Neural cell (in vitro differentiated cells): ENCODE measurements around the gene DYNLL1. TPM values are rescaled to one million over a fixed set of nuclear protein-coding genes. Genes with fewer than 3 reads are reported as not detected.

Experiments
- H2AFZ ChIP-seq: fragments of 200-600, 300-800 bp; sonication (generic), shearing (Covaris generic); 2 replicates; pipeline ENCODE4 v1.6.0; 2014; ENCODE audit warnings: low read depth, mild to moderate bottlenecking, antibody characterized with exemption, low read length, moderate library complexity
- H3F3A ChIP-seq: fragments of 200-600 bp; shearing (Covaris generic); 2 replicates; pipeline ENCODE4 v1.6.1; 2016; ENCODE audit warnings: mild to moderate bottlenecking, moderate library complexity, mixed read lengths, antibody characterized with exemption, low read length; ENCODE audit not compliant: insufficient read depth, poor library complexity, severe bottlenecking
- H3K27ac ChIP-seq: fragments of 200-600, 300-800 bp; sonication (generic), shearing (Covaris generic); 2 replicates; pipeline ENCODE4 v1.5.1; 2014; ENCODE audit warnings: mild to moderate bottlenecking, low read length, moderate library complexity
- H3K27me3 ChIP-seq: fragments of 300-800, 200-600 bp; sonication (generic), shearing (Covaris generic); 2 replicates; pipeline ENCODE4 v1.6.0; 2014; ENCODE audit warnings: mild to moderate bottlenecking, low read depth, low read length, moderate library complexity; ENCODE audit not compliant: insufficient read depth
- H3K36me3 ChIP-seq: fragments of 300-800, 200-600 bp; sonication (generic), shearing (Covaris generic); 2 replicates; pipeline ENCODE4 v1.5.1; 2014; ENCODE audit warnings: mild to moderate bottlenecking, antibody characterized with exemption, low read length, moderate library complexity; ENCODE audit not compliant: insufficient read depth
- H3K4me2 ChIP-seq: fragments of 300-800, 200-600 bp; sonication (generic), shearing (Covaris generic); 2 replicates; pipeline ENCODE4 v1.6.0; 2014; ENCODE audit warnings: mild to moderate bottlenecking, low read length
- H3K4me3 ChIP-seq: fragments of 300-800, 200-600 bp; sonication (generic), shearing (Covaris generic); 2 replicates; pipeline ENCODE4 v1.5.1; 2014; ENCODE audit warnings: mild to moderate bottlenecking, low read length, moderate library complexity
- H3K79me2 ChIP-seq: fragments of 200-600 bp; shearing (Covaris generic); replicated peaks from 2 replicates; pipeline ENCODE4 v1.6.0; 2014; ENCODE audit warnings: mild to moderate bottlenecking, low read length, moderate library complexity; ENCODE audit not compliant: insufficient read depth
- H3K9ac ChIP-seq: fragments of 300-800, 200-600 bp; sonication (generic), shearing (Covaris generic); 2 replicates; pipeline ENCODE4 v1.6.1; 2016; ENCODE audit warnings: mild to moderate bottlenecking, low read length, mixed read lengths
- H3K9me2 ChIP-seq: fragments of 200-600 bp; shearing (Covaris generic); 2 replicates; pipeline ENCODE4 v1.6.1; 2016; ENCODE audit warnings: mild to moderate bottlenecking, low read length, mixed read lengths; ENCODE audit not compliant: insufficient read depth
- H3K9me3 ChIP-seq: fragments of 200-600, 300-800 bp; sonication (generic), shearing (Covaris generic); 2 replicates; pipeline ENCODE4 v1.6.1; 2016; ENCODE audit warnings: mild to moderate bottlenecking, mixed run types, low read length, moderate library complexity, mixed read lengths
- H4K20me1 ChIP-seq: fragments of 200-600 bp; shearing (Covaris generic); 2 replicates; pipeline ENCODE4 v1.6.1; 2016; ENCODE audit warnings: mild to moderate bottlenecking, mixed run types; ENCODE audit not compliant: insufficient read depth
- EP300 ChIP-seq: fragments of 450-650 bp; conservative IDR thresholded peaks from 2 replicates; pipeline ENCODE4 v1.6.1; 2014; ENCODE audit warnings: antibody characterized with exemption, mild to moderate bottlenecking, moderate library complexity; ENCODE audit not compliant: poor library complexity, severe bottlenecking
- EZH2 ChIP-seq: fragments of 200-600, 300-800 bp; shearing (Covaris generic), sonication (generic); IDR thresholded peaks from 2 replicates; pipeline ENCODE4 v1.6.1; 2014; ENCODE audit warnings: antibody characterized with exemption, low read length, borderline replicate concordance, mild to moderate bottlenecking; ENCODE audit not compliant: insufficient read depth, poor library complexity, severe bottlenecking
- MXI1 ChIP-seq: fragments of 450-650 bp; conservative IDR thresholded peaks from 2 replicates; pipeline ENCODE4 v1.6.1; 2014; ENCODE audit warnings: antibody characterized with exemption, mild to moderate bottlenecking; ENCODE audit not compliant: poor library complexity, severe bottlenecking
- POLR2AphosphoS5 ChIP-seq: IDR thresholded peaks from 2 replicates; pipeline ENCODE4 v1.6.1; 2012
- RAD21 ChIP-seq: fragments of 450-650 bp; conservative IDR thresholded peaks from 2 replicates; pipeline ENCODE4 v1.6.1; 2014; ENCODE audit warnings: antibody characterized with exemption, mild to moderate bottlenecking, moderate library complexity
- SMC3 ChIP-seq: fragments of 450-650 bp; conservative IDR thresholded peaks from 2 replicates; pipeline ENCODE4 v1.6.1; 2014; ENCODE audit warnings: antibody characterized with exemption, mild to moderate bottlenecking, moderate library complexity; ENCODE audit not compliant: poor library complexity
- TAF1 ChIP-seq: IDR thresholded peaks from 2 replicates; pipeline ENCODE4 v1.6.1; 2012; ENCODE audit warnings: low read depth
- polyA plus RNA-seq: library from polyadenylated mRNA; depleted of rRNA; stranded (reverse); fragments of >200 nt; gene quantifications from 2 replicates; pipeline ENCODE4 v1.2.3, GENCODE V29; 2014
- TF ChIP-seq, protein P1 (sequence below): fragments of 450-650 bp; IDR thresholded peaks from 2 replicates; pipeline ENCODE4 v1.5.1; 2014; ENCODE audit warnings: antibody characterized with exemption, mild to moderate bottlenecking, moderate library complexity; ENCODE audit not compliant: poor library complexity, severe bottlenecking
- TF ChIP-seq, protein P2 (sequence below): IDR thresholded peaks from 2 replicates; pipeline ENCODE4 v1.6.1; 2012; ENCODE audit warnings: borderline replicate concordance

The DYNLL1 gene
- polyA plus RNA-seq, 1 donor from 2014 or later = 466 TPM

DNA sequence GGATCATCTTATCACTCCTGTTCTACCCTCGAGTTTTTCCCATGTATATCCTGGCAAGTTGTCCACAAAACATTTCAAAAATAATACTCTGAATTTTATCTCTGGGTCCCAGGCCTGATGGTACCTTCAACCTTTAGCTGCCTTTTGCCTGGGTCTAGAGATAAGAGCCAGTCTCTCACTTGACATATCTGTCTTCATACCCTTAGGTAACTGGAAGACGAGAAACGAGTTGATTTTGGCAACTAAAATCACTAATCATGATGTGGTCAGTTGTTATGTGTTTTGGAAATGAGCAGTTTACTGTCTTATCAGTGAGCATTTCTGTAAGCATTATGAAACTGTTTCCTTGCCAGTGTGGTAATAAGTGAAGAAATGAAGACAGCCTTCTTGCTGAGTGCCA lies 44.5 kb downstream of the DYNLL1 start:
- H3K9me3 ChIP-seq = no peaks in the 10 kb centered on the region
- no peaks in the 10 kb centered on the region for H3F3A ChIP-seq
- no peaks in the 10 kb centered on the region for H3K27me3 ChIP-seq
- H4K20me1 ChIP-seq = peaks cover 16% of the 10 kb centered on the region
- no peak overlapping the region for H3K4me2 ChIP-seq
- no peaks in the 10 kb centered on the region for H3K36me3 ChIP-seq
- H3K4me3 ChIP-seq = no peak overlapping the region
- no peak overlapping the region for H3K9ac ChIP-seq
- no peak overlapping the region for H2AFZ ChIP-seq
- TF ChIP-seq MXI1 (no peak), EZH2 (no peak), RAD21 (no peak), POLR2AphosphoS5 (no peak), EP300 (no peak), TAF1 (no peak), SMC3 (no peak)
- TF ChIP-seq, protein P1, sequence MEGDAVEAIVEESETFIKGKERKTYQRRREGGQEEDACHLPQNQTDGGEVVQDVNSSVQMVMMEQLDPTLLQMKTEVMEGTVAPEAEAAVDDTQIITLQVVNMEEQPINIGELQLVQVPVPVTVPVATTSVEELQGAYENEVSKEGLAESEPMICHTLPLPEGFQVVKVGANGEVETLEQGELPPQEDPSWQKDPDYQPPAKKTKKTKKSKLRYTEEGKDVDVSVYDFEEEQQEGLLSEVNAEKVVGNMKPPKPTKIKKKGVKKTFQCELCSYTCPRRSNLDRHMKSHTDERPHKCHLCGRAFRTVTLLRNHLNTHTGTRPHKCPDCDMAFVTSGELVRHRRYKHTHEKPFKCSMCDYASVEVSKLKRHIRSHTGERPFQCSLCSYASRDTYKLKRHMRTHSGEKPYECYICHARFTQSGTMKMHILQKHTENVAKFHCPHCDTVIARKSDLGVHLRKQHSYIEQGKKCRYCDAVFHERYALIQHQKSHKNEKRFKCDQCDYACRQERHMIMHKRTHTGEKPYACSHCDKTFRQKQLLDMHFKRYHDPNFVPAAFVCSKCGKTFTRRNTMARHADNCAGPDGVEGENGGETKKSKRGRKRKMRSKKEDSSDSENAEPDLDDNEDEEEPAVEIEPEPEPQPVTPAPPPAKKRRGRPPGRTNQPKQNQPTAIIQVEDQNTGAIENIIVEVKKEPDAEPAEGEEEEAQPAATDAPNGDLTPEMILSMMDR = no peak
- TF ChIP-seq, protein P2, sequence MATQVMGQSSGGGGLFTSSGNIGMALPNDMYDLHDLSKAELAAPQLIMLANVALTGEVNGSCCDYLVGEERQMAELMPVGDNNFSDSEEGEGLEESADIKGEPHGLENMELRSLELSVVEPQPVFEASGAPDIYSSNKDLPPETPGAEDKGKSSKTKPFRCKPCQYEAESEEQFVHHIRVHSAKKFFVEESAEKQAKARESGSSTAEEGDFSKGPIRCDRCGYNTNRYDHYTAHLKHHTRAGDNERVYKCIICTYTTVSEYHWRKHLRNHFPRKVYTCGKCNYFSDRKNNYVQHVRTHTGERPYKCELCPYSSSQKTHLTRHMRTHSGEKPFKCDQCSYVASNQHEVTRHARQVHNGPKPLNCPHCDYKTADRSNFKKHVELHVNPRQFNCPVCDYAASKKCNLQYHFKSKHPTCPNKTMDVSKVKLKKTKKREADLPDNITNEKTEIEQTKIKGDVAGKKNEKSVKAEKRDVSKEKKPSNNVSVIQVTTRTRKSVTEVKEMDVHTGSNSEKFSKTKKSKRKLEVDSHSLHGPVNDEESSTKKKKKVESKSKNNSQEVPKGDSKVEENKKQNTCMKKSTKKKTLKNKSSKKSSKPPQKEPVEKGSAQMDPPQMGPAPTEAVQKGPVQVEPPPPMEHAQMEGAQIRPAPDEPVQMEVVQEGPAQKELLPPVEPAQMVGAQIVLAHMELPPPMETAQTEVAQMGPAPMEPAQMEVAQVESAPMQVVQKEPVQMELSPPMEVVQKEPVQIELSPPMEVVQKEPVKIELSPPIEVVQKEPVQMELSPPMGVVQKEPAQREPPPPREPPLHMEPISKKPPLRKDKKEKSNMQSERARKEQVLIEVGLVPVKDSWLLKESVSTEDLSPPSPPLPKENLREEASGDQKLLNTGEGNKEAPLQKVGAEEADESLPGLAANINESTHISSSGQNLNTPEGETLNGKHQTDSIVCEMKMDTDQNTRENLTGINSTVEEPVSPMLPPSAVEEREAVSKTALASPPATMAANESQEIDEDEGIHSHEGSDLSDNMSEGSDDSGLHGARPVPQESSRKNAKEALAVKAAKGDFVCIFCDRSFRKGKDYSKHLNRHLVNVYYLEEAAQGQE = no peak
- no peaks in the 10 kb centered on the region for H3K9me2 ChIP-seq
- no peak overlapping the region for H3K27ac ChIP-seq
- H3K79me2 ChIP-seq = peaks cover 84% of the 10 kb centered on the region

DNA sequence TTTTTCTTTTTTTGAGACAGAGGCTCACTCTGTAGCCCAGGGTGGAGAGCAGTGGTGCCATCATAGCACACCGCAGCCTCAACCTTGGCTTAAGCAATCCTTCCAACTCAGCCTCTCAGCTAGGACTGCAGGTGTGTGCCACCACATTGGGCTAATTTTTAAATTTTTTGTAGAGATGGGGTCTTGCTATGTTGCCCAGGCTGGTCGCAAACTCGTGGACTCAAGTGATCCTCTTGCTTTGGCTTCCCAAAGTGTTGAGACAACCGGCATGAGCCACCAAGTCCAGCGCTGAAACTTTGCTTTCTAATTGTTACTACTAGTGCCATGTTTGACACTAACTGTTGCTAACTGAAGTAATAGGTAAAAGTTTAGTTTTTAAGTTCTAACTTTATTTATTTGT lies 46.3 kb downstream of the DYNLL1 start:
- H3K9ac ChIP-seq = no peak overlapping the region
- peaks cover 72% of the 10 kb centered on the region for H3K79me2 ChIP-seq
- no peak overlapping the region for H3K27ac ChIP-seq
- no peaks in the 10 kb centered on the region for H3K9me3 ChIP-seq
- H3F3A ChIP-seq = no peaks in the 10 kb centered on the region
- no peak overlapping the region for H3K4me3 ChIP-seq
- H3K36me3 ChIP-seq = no peaks in the 10 kb centered on the region
- peaks cover 14% of the 10 kb centered on the region for H4K20me1 ChIP-seq
- H3K27me3 ChIP-seq = no peaks in the 10 kb centered on the region
- no peak for TF ChIP-seq SMC3
- TF ChIP-seq, protein P2 = no peak
- no peak for TF ChIP-seq POLR2AphosphoS5
- no peak for TF ChIP-seq MXI1
- no peak for TF ChIP-seq EP300
- TF ChIP-seq, protein P1 = no peak
- no peak for TF ChIP-seq RAD21
- no peak for TF ChIP-seq EZH2
- no peak for TF ChIP-seq TAF1
- no peak overlapping the region for H2AFZ ChIP-seq
- no peaks in the 10 kb centered on the region for H3K9me2 ChIP-seq
- H3K4me2 ChIP-seq = no peak overlapping the region
